Mucosa of stomach (tissue), 1 donor: ENCODE results near the gene CPNE1.

ENCODE experiments used
- H3K27me3 ChIP-seq: one replicate; pipeline ENCODE4 v1.7.0; 2013; ENCODE audit warnings: mild to moderate bottlenecking, low read length; ENCODE audit not compliant: control insufficient read depth, insufficient read depth
- H3K36me3 ChIP-seq: one replicate; pipeline ENCODE4 v1.7.0; 2013; ENCODE audit warnings: low read length; ENCODE audit not compliant: control insufficient read depth, insufficient read depth
- H3K4me1 ChIP-seq: one replicate; pipeline ENCODE4 v1.7.0; 2013; ENCODE audit warnings: mild to moderate bottlenecking, low read length; ENCODE audit not compliant: control insufficient read depth, insufficient read depth
- H3K4me3 ChIP-seq: one replicate; pipeline ENCODE4 v1.7.0; 2013; ENCODE audit warnings: low read length
- H3K9ac ChIP-seq: one replicate; pipeline ENCODE4 v1.7.0; 2013; ENCODE audit warnings: mild to moderate bottlenecking, low read length, moderate library complexity
- H3K9me3 ChIP-seq: one replicate; pipeline ENCODE4 v1.7.0; 2013; ENCODE audit warnings: mild to moderate bottlenecking, low read length, moderate library complexity; ENCODE audit not compliant: control insufficient read depth
- donor health status: Pancreatic carcinoma.

Gene CPNE1

DNA sequence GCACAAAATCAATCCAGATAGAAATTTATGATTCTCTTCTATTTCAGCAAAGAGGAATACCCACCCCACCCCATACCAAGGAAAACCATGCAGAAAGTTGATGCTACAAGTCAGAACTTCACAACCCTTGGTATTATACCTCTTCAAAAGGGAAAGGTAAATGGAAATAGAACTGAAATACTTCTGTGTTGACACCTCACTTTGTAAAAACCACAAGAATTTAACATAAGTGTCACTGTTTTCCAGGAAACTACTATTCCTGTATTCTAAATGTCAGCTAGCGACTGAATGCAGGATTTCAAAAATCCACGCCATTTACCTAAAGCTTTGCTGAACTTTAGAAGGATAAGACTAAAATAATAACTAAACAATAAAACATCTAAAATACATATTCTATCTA, 3.6 kb downstream of the CPNE1 start:
- no peak overlapping the region for H3K9ac ChIP-seq

DNA sequence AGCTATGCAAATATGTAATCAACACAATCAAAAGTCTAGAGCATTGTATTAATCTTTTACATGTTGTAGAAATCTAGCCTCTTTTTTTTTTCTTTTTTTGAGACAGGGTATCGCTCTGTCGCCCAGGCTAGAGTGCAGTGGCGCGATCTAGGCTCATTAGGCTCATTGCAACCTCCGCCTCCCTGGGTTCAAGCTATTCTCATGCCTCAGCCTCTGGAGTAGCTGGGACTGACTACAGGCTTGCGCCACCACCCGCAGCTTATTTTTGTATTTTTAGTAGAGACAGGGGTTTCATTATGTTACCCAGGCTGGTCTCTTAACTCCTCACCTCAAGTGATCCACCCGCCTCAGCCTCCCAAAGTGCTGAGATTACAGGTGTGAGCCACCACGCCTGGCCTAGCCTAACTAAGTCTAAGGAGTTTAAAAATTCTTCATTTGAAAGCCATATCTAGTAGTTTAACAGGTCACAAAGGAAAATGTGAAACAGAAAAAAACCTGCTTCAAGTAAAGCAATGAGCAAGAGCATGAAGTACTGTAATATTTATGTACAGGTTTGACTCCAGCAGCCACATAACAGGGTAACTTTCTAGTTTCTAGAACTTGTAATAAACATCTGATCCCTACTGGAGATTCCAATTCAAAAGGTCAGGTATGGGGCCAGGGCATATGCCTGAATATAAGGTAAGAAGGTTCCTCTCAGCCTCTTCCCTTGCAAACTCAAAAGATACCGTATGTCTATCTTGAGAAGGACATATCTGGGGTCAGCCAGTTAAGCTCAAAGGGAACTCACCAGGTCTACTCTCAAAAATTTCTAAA, 4.4 kb downstream of the CPNE1 start:
- H3K9ac ChIP-seq, result no peak overlapping the region
- no peak overlapping the region for H3K4me3 ChIP-seq
- no peaks in the 10 kb centered on the region for H3K9me3 ChIP-seq
- H3K27me3 ChIP-seq, result no peaks in the 10 kb centered on the region
- no peaks in the 10 kb centered on the region for H3K36me3 ChIP-seq
- peaks cover 11% of the 10 kb centered on the region for H3K4me1 ChIP-seq

More for the DNA sequence above, 3.6 kb downstream of the CPNE1 start:
- Histone ChIP-seq H3K36me3 (no peaks in the 10 kb centered on the region), H3K9me3 (no peaks in the 10 kb centered on the region), H3K4me3 (no peak overlapping the region), H3K4me1 (peaks cover 11% of the 10 kb centered on the region), H3K27me3 (no peaks in the 10 kb centered on the region)

DNA sequence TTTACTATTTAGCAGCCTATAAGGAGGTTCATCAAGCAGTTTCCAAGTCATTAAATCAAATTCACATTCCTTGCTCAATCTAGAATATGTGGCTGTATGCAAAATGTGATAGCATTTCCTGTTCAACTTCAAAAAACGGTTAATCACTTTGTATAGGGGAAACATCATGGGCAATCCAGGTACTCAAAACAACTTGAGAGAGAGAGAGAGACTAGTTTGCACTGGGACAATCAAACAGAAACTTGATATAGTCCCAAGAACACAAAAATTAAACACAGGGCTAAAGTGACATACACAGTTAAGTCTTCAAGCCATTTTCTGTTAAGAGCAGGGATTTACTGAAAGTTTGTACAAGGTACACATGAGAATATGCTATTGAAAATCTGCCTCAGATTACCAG, 7.4 kb downstream of the CPNE1 start:
- H3K9me3 ChIP-seq, result no peaks in the 10 kb centered on the region
- H3K4me1 ChIP-seq, result peaks cover 11% of the 10 kb centered on the region
- H3K9ac ChIP-seq, result no peak overlapping the region
- no peaks in the 10 kb centered on the region for H3K27me3 ChIP-seq
- H3K4me3 ChIP-seq, result no peak overlapping the region
- H3K36me3 ChIP-seq, result peaks cover 4% of the 10 kb centered on the region

DNA sequence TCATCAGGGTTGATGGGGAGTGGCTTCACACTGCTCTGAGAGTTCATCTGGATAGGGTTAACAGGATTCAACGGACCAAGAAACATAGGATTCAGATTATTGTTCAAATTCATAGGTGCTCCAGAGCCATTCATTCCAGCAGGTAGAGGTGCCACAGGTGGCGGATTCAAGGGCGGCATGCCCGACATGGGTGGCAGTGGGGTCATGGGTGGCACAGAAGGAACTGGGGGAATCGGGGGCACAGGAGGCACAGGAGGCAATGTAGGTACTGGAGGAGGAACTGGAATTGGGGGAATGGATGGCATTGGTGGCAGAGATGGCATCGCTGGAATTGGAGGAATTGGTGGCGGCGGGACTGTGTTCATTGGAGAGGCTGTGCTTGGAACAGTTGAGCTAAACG, 10.3 kb downstream of the CPNE1 start:
- H3K27me3 ChIP-seq, result no peaks in the 10 kb centered on the region
- no peaks in the 10 kb centered on the region for H3K9me3 ChIP-seq
- no peaks in the 10 kb centered on the region for H3K4me1 ChIP-seq
- no peak overlapping the region for H3K4me3 ChIP-seq
- peaks cover 4% of the 10 kb centered on the region for H3K36me3 ChIP-seq
- no peak overlapping the region for H3K9ac ChIP-seq

DNA sequence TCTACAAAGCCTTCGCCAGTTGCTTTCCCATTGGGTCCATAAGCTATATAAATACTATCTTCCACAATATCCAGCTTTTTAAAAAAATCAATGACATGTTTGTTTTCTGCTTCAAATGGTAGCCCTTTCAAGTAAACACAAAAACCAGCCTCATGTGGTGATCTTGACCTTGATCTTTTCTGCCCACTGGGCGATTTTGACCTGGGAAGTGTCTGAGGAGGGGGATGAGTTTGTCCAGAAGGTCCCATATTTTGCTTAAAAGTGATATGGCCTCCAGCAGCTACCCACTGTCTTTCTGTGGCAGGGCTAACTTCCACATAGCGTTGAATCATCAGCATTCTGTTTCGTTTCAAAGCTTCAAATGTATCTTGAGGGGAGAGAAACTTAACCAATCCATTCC, 10.8 kb downstream of the CPNE1 start:
- Histone ChIP-seq H3K4me3 (no peak overlapping the region), H3K4me1 (no peaks in the 10 kb centered on the region), H3K27me3 (no peaks in the 10 kb centered on the region), H3K36me3 (peaks cover 4% of the 10 kb centered on the region), H3K9ac (no peak overlapping the region), H3K9me3 (no peaks in the 10 kb centered on the region)

DNA sequence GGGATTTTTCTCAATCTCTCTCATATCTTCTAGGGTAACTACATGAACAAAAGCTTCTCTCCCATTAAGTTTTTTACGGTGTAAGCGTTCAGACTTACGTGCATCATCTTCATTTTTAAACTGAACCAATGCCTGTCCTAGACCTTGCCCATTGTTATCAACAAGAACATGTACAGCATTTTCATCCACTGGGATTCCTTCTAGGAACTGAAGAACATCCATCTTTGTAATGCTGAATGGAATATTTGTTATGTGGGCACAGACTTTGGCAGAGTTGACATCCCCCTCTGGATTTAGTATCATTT, 11.3 kb downstream of the CPNE1 start:
- Histone ChIP-seq H3K9me3 (no peaks in the 10 kb centered on the region), H3K9ac (no peak overlapping the region)

DNA sequence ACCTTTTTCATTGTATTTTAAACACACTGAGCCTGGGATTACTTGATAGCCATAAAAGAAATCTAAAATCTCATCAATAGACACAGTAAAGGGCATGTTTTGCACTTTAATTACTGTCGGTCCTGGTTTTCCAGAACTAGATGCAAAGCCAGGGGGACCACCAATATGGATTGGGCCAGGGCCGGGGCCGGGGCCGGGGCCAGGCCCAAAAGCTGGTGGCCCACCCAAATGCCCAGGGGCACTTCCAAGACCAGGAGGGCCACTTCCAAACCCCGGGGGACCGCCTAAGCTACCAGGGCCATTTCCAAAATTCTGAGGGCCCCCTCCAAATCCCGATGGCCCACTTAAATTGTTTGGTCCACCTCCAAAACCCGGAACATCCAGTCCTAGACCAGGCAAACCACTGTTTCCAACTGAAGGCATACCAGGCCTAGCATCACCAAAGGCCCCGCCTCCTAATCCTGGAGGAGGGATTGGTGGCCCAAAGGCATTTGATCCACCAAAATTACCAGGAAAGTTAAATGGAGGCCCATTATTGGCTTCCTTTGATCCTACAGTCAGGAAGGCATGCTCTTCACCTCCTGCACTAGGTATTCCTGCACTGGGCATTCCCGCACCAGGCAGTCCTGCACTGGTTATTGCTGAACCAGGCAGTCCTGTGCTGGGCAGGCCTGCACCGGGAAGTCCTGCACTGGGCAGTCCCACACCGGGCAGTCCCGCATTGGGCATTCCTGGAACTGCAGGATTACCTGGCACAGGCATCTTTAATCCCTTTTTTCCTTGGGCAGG, 11.9 kb downstream of the CPNE1 start:
- Histone ChIP-seq H3K36me3 (peaks cover 4% of the 10 kb centered on the region), H3K9me3 (no peaks in the 10 kb centered on the region), H3K4me1 (no peaks in the 10 kb centered on the region), H3K27me3 (no peaks in the 10 kb centered on the region), H3K9ac (no peak overlapping the region), H3K4me3 (no peak overlapping the region)

More for the DNA sequence above, 11.3 kb downstream of the CPNE1 start:
- no peaks in the 10 kb centered on the region for H3K27me3 ChIP-seq
- no peaks in the 10 kb centered on the region for H3K4me1 ChIP-seq
- no peak overlapping the region for H3K4me3 ChIP-seq
- H3K36me3 ChIP-seq, result peaks cover 4% of the 10 kb centered on the region

DNA sequence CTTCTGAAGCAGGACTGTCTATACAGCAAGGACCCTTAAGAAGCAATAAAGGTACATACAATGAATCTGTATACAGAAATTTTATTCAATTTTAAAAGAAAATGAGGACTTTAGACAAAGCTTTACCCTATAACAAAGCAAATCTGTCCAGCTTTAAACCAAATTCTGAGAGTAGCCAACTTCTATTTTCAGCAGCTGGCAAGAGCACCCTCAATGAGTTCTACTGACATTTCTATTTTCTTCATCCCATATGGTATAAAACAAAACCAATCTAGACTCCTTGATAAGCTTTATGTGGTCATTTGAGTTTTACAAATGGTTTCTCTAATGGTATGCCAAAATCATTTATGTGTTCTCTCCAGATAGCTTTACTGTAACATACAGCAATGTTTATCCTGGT, 12.7 kb downstream of the CPNE1 start:
- no peak overlapping the region for H3K4me3 ChIP-seq
- no peak overlapping the region for H3K9ac ChIP-seq
- no peaks in the 10 kb centered on the region for H3K4me1 ChIP-seq
- H3K9me3 ChIP-seq, result no peaks in the 10 kb centered on the region
- peaks cover 4% of the 10 kb centered on the region for H3K36me3 ChIP-seq
- no peaks in the 10 kb centered on the region for H3K27me3 ChIP-seq

DNA sequence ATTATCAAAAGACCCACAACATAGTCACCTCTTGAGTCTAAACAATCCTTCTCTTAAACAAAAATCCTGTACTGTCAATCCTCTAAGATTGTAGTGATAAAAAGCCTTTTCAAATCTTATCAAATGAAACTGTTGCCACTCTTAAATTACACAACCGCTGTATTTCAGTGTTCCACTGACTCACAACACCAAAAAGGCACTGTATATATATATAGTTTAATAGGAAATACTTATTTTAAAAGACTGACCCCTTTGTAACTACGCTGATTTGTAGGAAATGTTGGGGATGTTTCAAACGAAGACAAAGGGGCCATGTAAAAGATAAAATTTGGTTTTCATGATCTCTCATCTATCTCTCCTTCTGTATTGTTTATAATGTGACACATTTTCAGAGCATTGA, 14.1 kb downstream of the CPNE1 start:
- H3K9me3 ChIP-seq, result no peaks in the 10 kb centered on the region
- H3K4me1 ChIP-seq, result no peaks in the 10 kb centered on the region
- H3K36me3 ChIP-seq, result peaks cover 4% of the 10 kb centered on the region
- no peaks in the 10 kb centered on the region for H3K27me3 ChIP-seq
- no peak overlapping the region for H3K9ac ChIP-seq
- H3K4me3 ChIP-seq, result no peak overlapping the region

DNA sequence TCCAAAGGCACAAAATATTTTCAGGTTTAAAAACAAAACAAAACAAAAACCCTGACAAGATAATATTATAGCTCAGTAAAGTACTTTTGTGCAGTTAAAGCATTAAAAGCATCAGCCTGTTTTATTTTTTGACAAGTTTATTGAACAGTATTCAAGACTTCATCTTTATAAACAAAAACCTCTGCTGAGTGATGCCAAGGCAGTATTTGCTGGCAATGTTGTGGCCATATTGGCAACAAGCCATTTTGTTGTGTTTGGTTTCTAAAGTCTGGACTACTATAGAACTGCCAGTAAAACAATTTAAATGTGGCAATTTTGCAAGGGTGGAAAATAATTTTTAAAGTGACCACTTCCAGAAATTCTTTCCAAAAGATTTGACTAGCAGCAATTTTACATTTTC, 15.9 kb downstream of the CPNE1 start:
- Histone ChIP-seq H3K27me3 (no peaks in the 10 kb centered on the region), H3K9me3 (no peaks in the 10 kb centered on the region), H3K4me3 (no peak overlapping the region), H3K36me3 (no peaks in the 10 kb centered on the region), H3K4me1 (no peaks in the 10 kb centered on the region), H3K9ac (no peak overlapping the region)

DNA sequence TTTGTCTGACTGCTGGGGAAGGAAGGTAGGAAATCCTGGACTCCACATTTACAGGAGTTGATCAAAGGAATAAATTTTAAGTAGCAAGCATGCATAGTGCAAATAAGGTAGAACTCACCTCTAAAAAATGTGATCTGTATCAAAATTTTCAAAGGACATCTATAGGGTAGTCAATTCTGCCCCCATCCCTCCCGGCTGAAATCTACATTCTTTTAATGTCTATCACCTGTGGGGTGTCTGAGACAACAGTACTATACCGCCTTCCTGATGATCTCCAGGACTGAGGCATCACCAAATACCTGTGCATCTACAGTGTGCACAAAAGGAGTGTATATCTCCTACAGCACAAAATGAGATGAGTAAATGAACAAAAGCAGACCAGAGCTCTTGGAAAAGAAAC, 19.9 kb downstream of the CPNE1 start:
- Histone ChIP-seq H3K27me3 (no peaks in the 10 kb centered on the region), H3K36me3 (no peaks in the 10 kb centered on the region), H3K4me1 (no peaks in the 10 kb centered on the region), H3K9ac (no peak overlapping the region), H3K9me3 (no peaks in the 10 kb centered on the region), H3K4me3 (no peak overlapping the region)

DNA sequence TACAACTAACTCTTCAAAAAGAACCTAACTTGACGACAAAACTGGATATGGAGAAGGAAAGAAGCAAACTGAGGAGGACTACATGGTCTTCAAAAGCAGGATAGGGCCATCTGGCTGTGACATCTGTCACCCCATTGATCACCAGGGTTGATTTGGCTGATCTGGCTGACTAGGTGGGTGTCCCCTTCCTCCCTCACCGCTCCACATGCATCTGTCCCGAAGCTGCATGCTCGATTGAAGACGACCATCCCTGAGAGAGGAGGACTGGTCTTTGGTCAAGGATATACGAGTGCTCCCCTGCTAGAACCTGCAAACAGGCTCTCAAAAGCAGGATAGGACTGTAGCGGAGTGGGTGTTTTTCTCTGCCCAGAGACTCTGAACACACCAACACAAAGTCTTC, 21.7 kb downstream of the CPNE1 start:
- H3K9ac ChIP-seq, result no peak overlapping the region
- no peaks in the 10 kb centered on the region for H3K27me3 ChIP-seq
- H3K36me3 ChIP-seq, result no peaks in the 10 kb centered on the region
- H3K4me1 ChIP-seq, result no peaks in the 10 kb centered on the region
- no peak overlapping the region for H3K4me3 ChIP-seq
- no peaks in the 10 kb centered on the region for H3K9me3 ChIP-seq
